Aorta (tissue), 5 donors: ENCODE measurements around the gene GARS1. TPM values are rescaled to one million over a fixed set of nuclear protein-coding genes. Genes with fewer than 3 reads are reported as not detected.

Experiments used
- ATAC-seq: fragments of 200-7000 bp; cut with Tn5 transposase; one replicate; pipeline ENCODE4 v1.9.1; 2022; ENCODE audit warnings: moderate library complexity; ENCODE audit not compliant: low FRiP score
- DNase-seq, 2 donors: peaks; one replicate each; pipeline ENCODE4 v3.0.0-alpha.2; 2020
- H3K27ac ChIP-seq, 2 donors: one replicate each; pipeline ENCODE4 v1.5.1; 2013; ENCODE audit warnings: low read length in 2 of 2, mild to moderate bottlenecking in 2 of 2, moderate library complexity in 2 of 2, control low read depth in 1 of 2, inconsistent platforms in 1 of 2, low read depth in 1 of 2
- H3K27me3 ChIP-seq, 2 donors: one replicate each; pipeline ENCODE4 v1.6.1; 2013; ENCODE audit warnings: control low read depth in 1 of 2, low read length in 1 of 2, mild to moderate bottlenecking in 1 of 2, moderate library complexity in 1 of 2; ENCODE audit not compliant: insufficient read depth in 2 of 2, control insufficient read depth in 1 of 2
- H3K36me3 ChIP-seq, 2 donors: one replicate each; pipeline ENCODE4 v1.6.1; 2013; ENCODE audit warnings: control low read depth in 1 of 2, low read length in 1 of 2, mild to moderate bottlenecking in 1 of 2; ENCODE audit not compliant: insufficient read depth in 2 of 2, control insufficient read depth in 1 of 2
- H3K4me1 ChIP-seq, 2 donors: one replicate each; pipeline ENCODE4 v1.6.1; 2013; ENCODE audit warnings: low read length in 2 of 2, control low read depth in 1 of 2, mild to moderate bottlenecking in 1 of 2, moderate library complexity in 1 of 2; ENCODE audit not compliant: insufficient read depth in 2 of 2, control insufficient read depth in 1 of 2
- H3K4me3 ChIP-seq, 2 donors: one replicate each; pipeline ENCODE4 v1.5.1; 2013; ENCODE audit warnings: low read length in 2 of 2, control low read depth in 1 of 2, mild to moderate bottlenecking in 1 of 2
- H3K9me3 ChIP-seq: one replicate; pipeline ENCODE4 v1.6.1; 2013; ENCODE audit warnings: mild to moderate bottlenecking, low read length; ENCODE audit not compliant: control insufficient read depth
- WGBS, 2 donors: extraction: QIAGEN DNeasy Blood & Tissue Kit; methylation state at CpG; one replicate each; pipeline ENCODE4 v1.1.7; 2013; 5-methylcytosine and 5-hydroxymethylcytosine counted together
- intact Hi-C, 2 donors: fragments of 100-400 bp; cut with DNase I; formaldehyde crosslinking; loops; one replicate each; pipeline versions ENCODE4 v1.14.2 to v1.15.0; 2022
- polyA plus RNA-seq, 2 donors: library from polyadenylated mRNA; stranded (reverse); fragments of 200-250 nt; gene quantifications; one replicate each; pipeline ENCODE4 v1.2.3, GENCODE V29; 2013
- total RNA-seq, 2 donors: library from RNA; stranded (reverse); fragmentation: NEBNext Ultra II Directional; extraction: Animal tissue kit (Norgen Biotek cat#: 25700); gene quantifications; one replicate each; pipeline ENCODE4 v1.2.1, GENCODE V29; 2021
- donor health status: healthy with polysubstance abuse.
- donor health status: Bipolar disorder and iron deficiency.
- donor health status: DM: no; HTN: no; CAD: no.
- donor health status: DM: no; HTN: no; CAD: no.
- donor health status: DM: yes; HTN: yes; CAD: no.

GARS1 gene
- total and polyA plus RNA-seq, 4 donors = 33.2 to 73.8 (median 47.1) TPM

- intact Hi-C loops = loop anchor here in 1 of 2 donors (10.0 kb wide), 1 partner anchor 279 kb away; no protein-coding TSS in a partner anchor
- H3K4me1 ChIP-seq = no peaks in the 10 kb centered on the region
- no peaks in the 10 kb centered on the region for H3K27me3 ChIP-seq
- no peak for DNase-seq
- no peak overlapping the region for H3K27ac ChIP-seq
- no peak for ATAC-seq
- 70 to 76% methylated on average over 3 of the region's 3 CpGs for WGBS, 2 donors
- H3K36me3 ChIP-seq = peaks cover 0 to 3% of the 10 kb centered on the region in 2 donors
- no peaks in the 10 kb centered on the region for H3K9me3 ChIP-seq
- no peak overlapping the region for H3K4me3 ChIP-seq
Measured at GRCh38 chr7:30553546-30553945, 41.1 kb upstream of the GARS1 start.

GRCh38 chr7:30555525-30555924 lies 39.2 kb upstream of the GARS1 start:
- H3K9me3 ChIP-seq = no peaks in the 10 kb centered on the region
- 92 to 97% methylated on average over 2 of the region's 2 CpGs for WGBS, 2 donors
- intact Hi-C loops = loop anchor here in 1 of 2 donors (10.0 kb wide), 1 partner anchor 281 kb away; no protein-coding TSS in a partner anchor
- H3K4me3 ChIP-seq = no peak overlapping the region
- no peaks in the 10 kb centered on the region for H3K27me3 ChIP-seq
- peaks cover 0 to 3% of the 10 kb centered on the region in 2 donors for H3K36me3 ChIP-seq
- no peak for DNase-seq
- no peak for ATAC-seq
- H3K4me1 ChIP-seq = no peaks in the 10 kb centered on the region
- no peak overlapping the region for H3K27ac ChIP-seq

GRCh38 chr7:30556840-30557239 lies 37.8 kb upstream of the GARS1 start:
- ATAC-seq = no peak
- intact Hi-C loops = loop anchor here in 1 of 2 donors (10.0 kb wide), 1 partner anchor 282 kb away; no protein-coding TSS in a partner anchor

GRCh38 chr7:30557245-30557644 lies 37.4 kb upstream of the GARS1 start:
- 91 to 93% methylated on average over 1 of the region's 1 CpG for WGBS, 2 donors
- H3K36me3 ChIP-seq = peaks cover 0 to 3% of the 10 kb centered on the region in 2 donors
- H3K4me1 ChIP-seq = no peaks in the 10 kb centered on the region
- ATAC-seq (no peak), DNase-seq (no peak)
- no peak overlapping the region for H3K4me3 ChIP-seq
- no peaks in the 10 kb centered on the region for H3K9me3 ChIP-seq
- intact Hi-C loops = loop anchor here in 1 of 2 donors (10.0 kb wide), 1 partner anchor 282 kb away; no protein-coding TSS in a partner anchor
- no peak overlapping the region for H3K27ac ChIP-seq
- H3K27me3 ChIP-seq = no peaks in the 10 kb centered on the region

More at GRCh38 chr7:30556840-30557239, 37.8 kb upstream of the GARS1 start:
- no peak overlapping the region for H3K4me3 ChIP-seq
- no peak for DNase-seq
- H3K27me3 ChIP-seq = no peaks in the 10 kb centered on the region
- peaks cover 0 to 3% of the 10 kb centered on the region in 2 donors for H3K36me3 ChIP-seq
- no peak overlapping the region for H3K27ac ChIP-seq
- H3K9me3 ChIP-seq = no peaks in the 10 kb centered on the region
- WGBS, 2 donors = 88 to 90% methylated on average over 6 of the region's 6 CpGs
- H3K4me1 ChIP-seq = no peaks in the 10 kb centered on the region

- Histone ChIP-seq H3K9me3 (no peaks in the 10 kb centered on the region), H3K4me1 (no peaks in the 10 kb centered on the region), H3K27ac (no peak overlapping the region), H3K27me3 (no peaks in the 10 kb centered on the region), H3K4me3 (no peak overlapping the region), H3K36me3 (peaks cover 3% of the 10 kb centered on the region in 2 donors)
- 61 to 65% methylated on average over 5 of the region's 5 CpGs for WGBS, 2 donors
- ATAC-seq = no peak
- intact Hi-C loops = loop anchor here in 1 of 2 donors (10.0 kb wide), 2 partner anchors 285 to 395 kb away; no protein-coding TSS in a partner anchor
- no peak for DNase-seq
Measured at GRCh38 chr7:30559611-30560010, 35.1 kb upstream of the GARS1 start.

- H3K27ac ChIP-seq = no peak overlapping the region
- H3K27me3 ChIP-seq = no peaks in the 10 kb centered on the region
- DNase-seq = no peak
- H3K36me3 ChIP-seq = peaks cover 3 to 6% of the 10 kb centered on the region in 2 donors
- no peak for ATAC-seq
- intact Hi-C loops = loop anchor here in 1 of 2 donors (10.0 kb wide), 1 partner anchor 397 kb away; no protein-coding TSS in a partner anchor
- no peaks in the 10 kb centered on the region for H3K9me3 ChIP-seq
- no peak overlapping the region for H3K4me3 ChIP-seq
- H3K4me1 ChIP-seq = no peaks in the 10 kb centered on the region
- WGBS, 2 donors = 45 to 69% methylated on average over 6 of the region's 6 CpGs
Measured at GRCh38 chr7:30561389-30561788, 33.3 kb upstream of the GARS1 start.

GRCh38 chr7:30562498-30562897 lies 32.2 kb upstream of the GARS1 start:
- no peaks in the 10 kb centered on the region for H3K4me1 ChIP-seq
- no peaks in the 10 kb centered on the region for H3K9me3 ChIP-seq
- ATAC-seq (no peak), DNase-seq (no peak)
- no peak overlapping the region for H3K4me3 ChIP-seq
- peaks cover 3 to 6% of the 10 kb centered on the region in 2 donors for H3K36me3 ChIP-seq
- H3K27me3 ChIP-seq = no peaks in the 10 kb centered on the region
- H3K27ac ChIP-seq = no peak overlapping the region
- intact Hi-C loops = loop anchor here (2.0 to 10.0 kb wide), 2 partner anchors 286 to 398 kb away; no protein-coding TSS in a partner anchor
- 39 to 53% methylated on average over 6 of the region's 6 CpGs for WGBS, 2 donors

- Histone ChIP-seq H3K27me3 (no peaks in the 10 kb centered on the region), H3K36me3 (peaks cover 3 to 6% of the 10 kb centered on the region in 2 donors), H3K4me3 (no peak overlapping the region), H3K27ac (no peak overlapping the region), H3K4me1 (no peaks in the 10 kb centered on the region), H3K9me3 (no peaks in the 10 kb centered on the region)
- intact Hi-C loops = loop anchor here (2.0 to 10.0 kb wide), 2 partner anchors 286 to 398 kb away; no protein-coding TSS in a partner anchor
- ATAC-seq (no peak), DNase-seq (no peak)
- 89 to 90% methylated on average over 8 of the region's 8 CpGs for WGBS, 2 donors
Measured at GRCh38 chr7:30562909-30563308, 31.8 kb upstream of the GARS1 start.

- Histone ChIP-seq H3K36me3 (peaks cover 3 to 4% of the 10 kb centered on the region in 2 donors), H3K27ac (no peak overlapping the region)
Measured at GRCh38 chr7:30563326-30563942, 31.2 kb upstream of the GARS1 start.

More at GRCh38 chr7:30563326-30563942, 31.2 kb upstream of the GARS1 start:
- Histone ChIP-seq H3K4me3 (no peak overlapping the region), H3K4me1 (no peaks in the 10 kb centered on the region), H3K9me3 (no peaks in the 10 kb centered on the region), H3K27me3 (no peaks in the 10 kb centered on the region)
- DNase-seq (no peak), ATAC-seq (no peak)
- intact Hi-C loops = loop anchor here (2.0 to 10.0 kb wide), 2 partner anchors 287 to 399 kb away; no protein-coding TSS in a partner anchor
- 93% methylated on average over 18 of the region's 18 CpGs for WGBS, 2 donors
